H1 (cell line): ENCODE results near the gene GALNT18. TPM values are rescaled to one million over a fixed set of nuclear protein-coding genes. Genes with fewer than 3 reads are reported as not detected.

Source experiments
- CTCF ChIA-PET: fragments of 300-600 bp; sonication (Branson Sonifier 250); formaldehyde crosslinking; loops from one replicate; lab custom pipeline; 2021; ENCODE audit not compliant: partially characterized antibody; lab: Charles Lee
- POLR2A ChIA-PET: fragments of 300-600 bp; sonication (Branson Sonifier 250); formaldehyde crosslinking; loops from one replicate; lab custom pipeline; 2021; ENCODE audit warnings: inconsistent platforms; ENCODE audit not compliant: partially characterized antibody; lab: Charles Lee
- DNase-seq, 2 experiments: peaks; one replicate each; pipeline versions ENCODE4 v3.0.0 to v3.0.0-alpha.2; 2010 to 2022; ENCODE audit warnings: low spot score in 2 of 2, low read depth in 1 of 2, mixed read lengths in 1 of 2
- FAIRE-seq: peaks from 2 replicates; lab custom pipeline; 2011; peaks lifted over from hg19 to GRCh38; lab: Jason Lieb, UNC
- H2AFZ ChIP-seq: 2 replicates; pipeline ENCODE4 v1.8.1; 2012; ENCODE audit warnings: low read length, inconsistent platforms
- H2AK5ac ChIP-seq: 2 replicates; pipeline ENCODE4 v1.6.1; 2013; ENCODE audit warnings: low read depth, low read length
- H2BK120ac ChIP-seq: replicated peaks from 2 replicates; pipeline ENCODE3; 2013; ENCODE audit warnings: low read depth, low read length, inconsistent platforms
- H2BK12ac ChIP-seq: 2 replicates; pipeline ENCODE4 v1.6.1; 2013; ENCODE audit warnings: low read depth, low read length
- H2BK15ac ChIP-seq: 2 replicates; pipeline ENCODE4 v1.6.1; 2013; ENCODE audit warnings: low read length
- H2BK20ac ChIP-seq: 2 replicates; pipeline ENCODE4 v1.6.1; 2013; ENCODE audit warnings: low read length
- H2BK5ac ChIP-seq: 2 replicates; pipeline ENCODE4 v1.6.1; 2013; ENCODE audit warnings: low read depth, low read length
- H3K14ac ChIP-seq: 2 replicates; pipeline ENCODE4 v1.6.1; 2013; ENCODE audit warnings: inconsistent platforms; ENCODE audit not compliant: insufficient read length
- H3K18ac ChIP-seq: 2 replicates; pipeline ENCODE4 v1.6.1; 2013; ENCODE audit warnings: low read length; ENCODE audit errors: extremely low read depth
- H3K23ac ChIP-seq: 2 replicates; pipeline ENCODE4 v1.6.1; 2013; ENCODE audit warnings: inconsistent platforms; ENCODE audit not compliant: insufficient read length
- H3K23me2 ChIP-seq: 2 replicates; pipeline ENCODE4 v1.6.1; 2013; ENCODE audit warnings: low read depth, low read length
- H3K27ac ChIP-seq: 2 replicates; pipeline ENCODE4 v1.6.1; 2011; ENCODE audit warnings: low read depth, low read length, inconsistent platforms
- H3K27me3 ChIP-seq, 4 experiments: replicated peaks in 1 of 4; 1 replicate in 1 of 4; 2 replicates in 3 of 4; pipeline versions ENCODE4 v1.6.1 to v1.8.1; 2011 to 2013; ENCODE audit warnings: low read length in 3 of 4, mild to moderate bottlenecking in 3 of 4, inconsistent platforms in 2 of 4, mixed read lengths in 2 of 4, moderate library complexity in 1 of 4; ENCODE audit not compliant: control insufficient read depth in 3 of 4, insufficient read depth in 3 of 4; ENCODE audit errors: extremely low read depth in 1 of 4
- H3K36me3 ChIP-seq, 4 experiments: 2 replicates each; pipeline versions ENCODE4 v1.6.1 to v1.8.1; 2011 to 2013; ENCODE audit warnings: mild to moderate bottlenecking in 4 of 4, low read length in 3 of 4, moderate library complexity in 2 of 4, control low read depth in 1 of 4, inconsistent platforms in 1 of 4; ENCODE audit not compliant: insufficient read depth in 4 of 4, control insufficient read depth in 2 of 4
- H3K4ac ChIP-seq: replicated peaks from 2 replicates; pipeline ENCODE3; 2013; ENCODE audit warnings: low read length, low read depth, mixed read lengths, inconsistent platforms; ENCODE audit not compliant: insufficient read length
- H3K4me1 ChIP-seq, 4 experiments: replicated peaks in 1 of 4; 1 replicate in 1 of 4; 2 replicates in 3 of 4; pipeline versions ENCODE4 v1.6.1 to v1.8.1; 2011 to 2013; ENCODE audit warnings: low read length in 3 of 4, inconsistent platforms in 2 of 4, mixed read lengths in 1 of 4; ENCODE audit not compliant: insufficient read depth in 4 of 4, control insufficient read depth in 3 of 4
- H3K4me2 ChIP-seq, 2 experiments: 2 replicates each; pipeline versions ENCODE4 v1.6.1 to v1.8.1; 2011 to 2013; ENCODE audit warnings: low read depth in 2 of 2, low read length in 2 of 2, control low read depth in 1 of 2, inconsistent platforms in 1 of 2, mild to moderate bottlenecking in 1 of 2; ENCODE audit not compliant: insufficient read depth in 1 of 2
- H3K4me3 ChIP-seq, 4 experiments: fragments of 200-600, 300-600 bp in 1 of 4; sonication (generic), shearing (Covaris generic), sonication (Bioruptor Twin) in 1 of 4; 2 replicates each; pipeline versions ENCODE4 v1.5.1 to v1.8.1; 2011 to 2016; ENCODE audit warnings: low read length in 4 of 4, low read depth in 3 of 4, control low read depth in 2 of 4, inconsistent platforms in 2 of 4, mild to moderate bottlenecking in 2 of 4, mixed read lengths in 1 of 4, moderate library complexity in 1 of 4; ENCODE audit not compliant: insufficient read depth in 2 of 4; ENCODE audit errors: extremely low read depth in 1 of 4
- H3K56ac ChIP-seq: replicated peaks from 2 replicates; pipeline ENCODE3; 2013; ENCODE audit warnings: low read depth, mild to moderate bottlenecking, mixed read lengths, low read length, inconsistent platforms; ENCODE audit not compliant: insufficient read length
- H3K79me1 ChIP-seq: 2 replicates; pipeline ENCODE4 v1.6.1; 2013; ENCODE audit warnings: low read depth, low read length, control low read depth
- H3K79me2 ChIP-seq, 2 experiments: 2 replicates each; pipeline versions ENCODE4 v1.6.1 to v1.8.1; 2012 to 2013; ENCODE audit warnings: low read length in 2 of 2, mild to moderate bottlenecking in 2 of 2, inconsistent platforms in 1 of 2; ENCODE audit not compliant: insufficient read depth in 2 of 2, control insufficient read depth in 1 of 2
- H3K9ac ChIP-seq, 4 experiments: replicated peaks in 1 of 4; 1 replicate in 1 of 4; 2 replicates in 3 of 4; pipeline versions ENCODE4 v1.6.1 to v1.8.1; 2011 to 2013; ENCODE audit warnings: low read depth in 3 of 4, low read length in 3 of 4, control low read depth in 2 of 4, mild to moderate bottlenecking in 2 of 4, moderate library complexity in 2 of 4, inconsistent platforms in 1 of 4; ENCODE audit errors: extremely low read depth in 1 of 4
- H3K9me3 ChIP-seq, 2 experiments: 2 replicates each; pipeline versions ENCODE4 v1.6.1 to v1.8.1; 2012 to 2013; ENCODE audit warnings: mild to moderate bottlenecking in 2 of 2, moderate library complexity in 2 of 2, control low read depth in 1 of 2, inconsistent platforms in 1 of 2, low read depth in 1 of 2, low read length in 1 of 2, mixed read lengths in 1 of 2; ENCODE audit not compliant: insufficient read depth in 2 of 2
- H4K20me1 ChIP-seq, 2 experiments: replicated peaks in 1 of 2; 2 replicates each; pipeline versions ENCODE3 to v1.8.1; 2011 to 2013; ENCODE audit warnings: inconsistent platforms in 2 of 2, low read length in 2 of 2, mild to moderate bottlenecking in 1 of 2; ENCODE audit not compliant: insufficient read depth in 2 of 2, control insufficient read depth in 1 of 2
- H4K5ac ChIP-seq: 2 replicates; pipeline ENCODE4 v1.6.1; 2013; ENCODE audit warnings: low read length, low read depth, mixed read lengths, inconsistent platforms; ENCODE audit not compliant: insufficient read length
- H4K8ac ChIP-seq: 2 replicates; pipeline ENCODE4 v1.8.0; 2013; ENCODE audit warnings: mild to moderate bottlenecking, moderate library complexity, low read length, inconsistent platforms; ENCODE audit not compliant: insufficient read depth; ENCODE audit errors: extremely low read depth
- H4K91ac ChIP-seq: replicated peaks from 2 replicates; pipeline ENCODE3; 2013; ENCODE audit warnings: low read length, mixed read lengths, inconsistent platforms; ENCODE audit not compliant: insufficient read length
- BCL11A ChIP-seq, 2 experiments: IDR thresholded peaks; one replicate each; pipeline ENCODE4 v1.6.1; 2011; ENCODE audit warnings: low read depth in 2 of 2, low read length in 2 of 2, mild to moderate bottlenecking in 2 of 2
- CBX8 ChIP-seq: fragments of 300-800, 300-1000 bp; sonication (generic); IDR thresholded peaks from 2 replicates; pipeline ENCODE4 v1.7.1; 2016; ENCODE audit warnings: low read depth, low read length, borderline replicate concordance
- EP300 ChIP-seq, 2 experiments: IDR thresholded peaks; 1 replicate in 1 of 2; 2 replicates in 1 of 2; pipeline ENCODE4 v1.6.1; 2011 to 2012; ENCODE audit warnings: low read depth in 2 of 2, low read length in 2 of 2, mild to moderate bottlenecking in 2 of 2, borderline replicate concordance in 1 of 2, inconsistent platforms in 1 of 2, moderate library complexity in 1 of 2
- JUN ChIP-seq: IDR thresholded peaks from 2 replicates; pipeline ENCODE4 v1.6.1; 2011; ENCODE audit warnings: low read depth, mild to moderate bottlenecking, improper control_type of control experiment, low read length
- NANOG ChIP-seq: IDR thresholded peaks from 2 replicates; pipeline ENCODE4 v1.6.1; 2011; ENCODE audit warnings: low read length, low read depth, mild to moderate bottlenecking, inconsistent platforms; ENCODE audit not compliant: insufficient read depth, poor library complexity, severe bottlenecking
- RAD21 ChIP-seq, 2 experiments: IDR thresholded peaks in 1 of 2; conservative IDR thresholded peaks in 1 of 2; 2 replicates each; pipeline ENCODE4 v1.6.1; 2011; ENCODE audit warnings: low read depth in 2 of 2, low read length in 2 of 2, improper control_type of control experiment in 1 of 2, inconsistent platforms in 1 of 2, mild to moderate bottlenecking in 1 of 2, moderate library complexity in 1 of 2
- RFX5 ChIP-seq: IDR thresholded peaks from 2 replicates; pipeline ENCODE4 v1.6.1; 2011; ENCODE audit warnings: low read depth, low read length, improper control_type of control experiment, borderline replicate concordance
- SIN3A ChIP-seq, 2 experiments: IDR thresholded peaks in 1 of 2; conservative IDR thresholded peaks in 1 of 2; 2 replicates each; pipeline ENCODE4 v1.6.1; 2011 to 2012; ENCODE audit warnings: low read length in 2 of 2, improper control_type of control experiment in 1 of 2, low read depth in 1 of 2, mild to moderate bottlenecking in 1 of 2
- SIX5 ChIP-seq: IDR thresholded peaks from 2 replicates; pipeline ENCODE4 v1.6.1; 2011; ENCODE audit warnings: mild to moderate bottlenecking, low read depth, low read length
- TCF12 ChIP-seq: IDR thresholded peaks from 2 replicates; pipeline ENCODE4 v1.6.1; 2011; ENCODE audit warnings: low read depth, mild to moderate bottlenecking, low read length
- YY1 ChIP-seq: IDR thresholded peaks from 2 replicates; pipeline ENCODE4 v1.6.1; 2011; ENCODE audit warnings: low read depth, mild to moderate bottlenecking, low read length
- WGBS, 2 experiments: shearing (Covaris generic) in 1 of 2; methylation state at CpG; one replicate each; pipeline versions ENCODE4 v1.1.6 to v1.1.7; 2013 to 2015; ENCODE audit warnings: low lambda C conversion rate in 2 of 2, mixed read lengths in 2 of 2, inconsistent platforms in 1 of 2, low coverage in 1 of 2, missing lambda C conversion rate in 1 of 2; ENCODE audit not compliant: insufficient replicate concordance in 2 of 2, insufficient coverage in 1 of 2, insufficient read length in 1 of 2; ENCODE audit errors: extremely low coverage in 1 of 2, missing lambda C conversion rate in 1 of 2; 5-methylcytosine and 5-hydroxymethylcytosine counted together
- polyA plus RNA-seq, 7 experiments: library from polyadenylated mRNA; depleted of rRNA in 3 of 7; stranded (reverse) in 5 of 7; unstranded in 2 of 7; fragments of >200 nt in 5 of 7; fragments of 200-250 nt in 2 of 7; gene quantifications; 1 replicate in 5 of 7; 2 replicates in 1 of 7; 4 replicates in 1 of 7; pipeline versions ENCODE4 v1.2.1 to v1.2.3, GENCODE V29; 2011 to 2013; ENCODE audit warnings: missing spikeins in 2 of 7, mixed read lengths in 2 of 7
- total RNA-seq: library from RNA; stranded (reverse); fragmentation: NEBNext Ultra II Directional; extraction: Animal tissue kit (Norgen Biotek cat#: 25700); gene quantifications from 2 replicates; pipeline ENCODE4 v1.2.1, GENCODE V29; 2021

Gene GALNT18
- total and polyA plus RNA-seq, 2 of the 8 experiments (the other 6 are each of a cell fraction or from before 2014, with no cell fraction given) = 6.0 to 9.4 TPM

DNA sequence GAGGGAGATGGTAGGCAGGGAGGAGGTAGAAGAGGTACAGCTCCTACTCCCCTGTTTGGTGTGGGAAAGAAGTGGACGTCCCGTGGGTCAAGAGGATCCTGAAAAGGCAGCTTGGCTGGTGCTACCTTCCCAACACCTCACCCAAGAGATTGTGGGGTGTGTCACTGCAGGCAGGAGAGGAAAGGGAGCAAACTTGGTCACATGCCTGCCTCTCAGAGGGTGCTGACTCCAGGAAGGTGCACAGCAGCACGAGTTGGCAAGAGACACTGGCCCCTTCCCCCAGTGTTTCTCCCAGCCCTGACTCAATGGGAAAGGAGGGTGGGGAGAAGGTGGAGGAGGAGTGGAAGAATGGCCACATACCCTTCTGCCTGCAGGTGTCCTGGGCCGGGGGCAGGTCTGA, 368.3 kb downstream of the GALNT18 start:
- no peak overlapping the region for H3K9ac ChIP-seq
- H2BK15ac ChIP-seq = no peak overlapping the region
- no peak overlapping the region for H2AK5ac ChIP-seq
- peak overlapping the region; percentile 90; the same call in 1 of the 2 replicates for H2BK12ac ChIP-seq
- 0 out of 7 replicates have a peak, but pooled peaks cover 0 to 2% (median 0%) of the 10 kb centered on the region in 4 experiments for H3K4me1 ChIP-seq
- 77% methylated on average over 3 of the region's 4 CpGs; no CpG with 5 or more reads in 1 of the 2 experiments for WGBS, 2 experiments
- no peak overlapping the region for H3K4me2 ChIP-seq
- no peaks in the 10 kb centered on the region for H3K79me1 ChIP-seq
- no peak overlapping the region for H3K4ac ChIP-seq
- no peaks in the 10 kb centered on the region for H3K27me3 ChIP-seq
- H3K18ac ChIP-seq = no peak overlapping the region
- peak overlapping the region; percentile 27; the same call in 1 of the 2 replicates for H2AFZ ChIP-seq
- H4K91ac ChIP-seq = no peak overlapping the region
- H3K14ac ChIP-seq = no peak overlapping the region
- H3K4me3 ChIP-seq = no peak overlapping the region
- H3K79me2 ChIP-seq = no peaks in the 10 kb centered on the region
- H2BK20ac ChIP-seq = no peak overlapping the region
- no peaks in the 10 kb centered on the region; the same call in 1 of the 2 replicates for H3K23me2 ChIP-seq
- H4K8ac ChIP-seq = peak overlapping the region; percentile 48; the same call in 1 of the 2 replicates
- H4K5ac ChIP-seq = no peak overlapping the region
- POLR2A ChIA-PET = no interaction called here
- no peak overlapping the region for H2BK120ac ChIP-seq
- H3K36me3 ChIP-seq = no peaks in the 10 kb centered on the region; a peak in 1 of 8 replicates
- H3K27ac ChIP-seq = no peak overlapping the region
- H3K23ac ChIP-seq = no peak overlapping the region
- H3K9me3 ChIP-seq = no peaks in the 10 kb centered on the region
- no peak overlapping the region for H3K56ac ChIP-seq
- no peak for FAIRE-seq
- no peaks in the 10 kb centered on the region for H4K20me1 ChIP-seq
- H2BK5ac ChIP-seq = peak overlapping the region; percentile 54; the same call in 1 of the 2 replicates
- DNase-seq = no peak
- CTCF ChIA-PET = interaction anchor here (0.6 to 3.1 kb wide), 8 partner anchors 10 to 626 kb away, joined by 3 to 17 read pairs (median 4); no protein-coding TSS in a partner anchor
- TF ChIP-seq NANOG (no peak), SIX5 (no peak), YY1 (no peak), BCL11A (IDR thresholded peaks at IDR 0.05; ENCODE audit: low read depth in 2 of 2, low read length in 2 of 2) (no peak), EP300 (IDR thresholded peaks at IDR 0.05; ENCODE audit: borderline replicate concordance in 1 of 2, low read depth in 2 of 2, low read length in 2 of 2) (no peak), CBX8 (no peak), JUN (no peak), RAD21 (IDR thresholded peaks at IDR 0.05 in 1 of 2, conservative IDR thresholded peaks at IDR 0.05 in 1 of 2; ENCODE audit: low read depth in 2 of 2, low read length in 2 of 2) (no peak), RFX5 (no peak), SIN3A (conservative IDR thresholded peaks at IDR 0.05 in 1 of 2, IDR thresholded peaks at IDR 0.05 in 1 of 2; ENCODE audit: low read depth in 1 of 2, low read length in 2 of 2) (no peak), TCF12 (no peak)
